GM12874 (cell line): Measurements from ENCODE around the gene GLI1.

Source experiments
- CTCF ChIP-seq: IDR thresholded peaks from 2 replicates; pipeline ENCODE4 v1.5.1; 2011; ENCODE audit warnings: low read depth, mild to moderate bottlenecking, control low read depth, low read length, moderate library complexity; ENCODE audit not compliant: insufficient read depth

GLI1 gene

GRCh38 chr12:57465030-57465746 lies 5.6 kb downstream of the GLI1 start:
- no peak for TF ChIP-seq CTCF

GRCh38 chr12:57465747-57466505 lies 6.3 kb downstream of the GLI1 start:
- TF ChIP-seq CTCF, result no peak

DNA sequence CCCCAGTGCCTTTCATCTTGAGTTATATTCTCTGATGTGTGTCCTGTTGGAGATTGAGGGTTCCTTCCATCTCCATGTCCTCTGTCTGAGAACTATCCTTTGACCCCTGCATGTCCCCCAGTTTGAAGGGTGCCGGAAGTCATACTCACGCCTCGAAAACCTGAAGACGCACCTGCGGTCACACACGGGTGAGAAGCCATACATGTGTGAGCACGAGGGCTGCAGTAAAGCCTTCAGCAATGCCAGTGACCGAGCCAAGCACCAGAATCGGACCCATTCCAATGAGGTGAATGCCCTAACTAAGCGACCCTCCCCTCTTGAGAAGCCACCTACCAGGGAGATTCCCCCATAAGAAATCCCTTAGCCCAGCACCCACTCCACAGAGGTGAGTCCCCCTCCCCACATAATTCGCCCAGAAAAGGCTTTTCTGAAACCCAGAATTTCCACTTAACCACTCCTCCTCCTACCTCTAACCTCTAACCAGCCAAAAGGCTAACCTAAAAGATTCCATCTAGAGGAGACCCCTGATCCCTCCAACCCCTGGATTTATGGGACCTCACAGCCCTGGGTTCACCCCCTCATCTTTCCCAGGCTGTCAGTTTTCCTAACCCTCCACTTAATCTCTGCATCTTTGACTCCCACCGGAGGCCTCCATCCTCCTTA lies 7.8 kb downstream of the GLI1 start:
- TF ChIP-seq CTCF, result no peak

DNA sequence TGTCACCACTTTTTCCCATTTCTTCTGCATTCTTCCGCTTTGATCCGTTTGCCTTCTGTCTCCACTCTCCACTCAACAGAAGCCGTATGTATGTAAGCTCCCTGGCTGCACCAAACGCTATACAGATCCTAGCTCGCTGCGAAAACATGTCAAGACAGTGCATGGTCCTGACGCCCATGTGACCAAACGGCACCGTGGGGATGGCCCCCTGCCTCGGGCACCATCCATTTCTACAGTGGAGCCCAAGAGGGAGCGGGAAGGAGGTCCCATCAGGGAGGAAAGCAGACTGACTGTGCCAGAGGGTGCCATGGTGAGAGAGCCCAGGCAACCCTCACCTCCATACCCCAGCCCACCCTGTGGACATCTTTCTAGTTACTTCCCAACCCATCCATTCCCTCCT lies 8.3 kb downstream of the GLI1 start:
- TF ChIP-seq CTCF, result no peak

GRCh38 chr12:57469296-57470164 lies 9.9 kb downstream of the GLI1 start:
- TF ChIP-seq CTCF, result no peak

DNA sequence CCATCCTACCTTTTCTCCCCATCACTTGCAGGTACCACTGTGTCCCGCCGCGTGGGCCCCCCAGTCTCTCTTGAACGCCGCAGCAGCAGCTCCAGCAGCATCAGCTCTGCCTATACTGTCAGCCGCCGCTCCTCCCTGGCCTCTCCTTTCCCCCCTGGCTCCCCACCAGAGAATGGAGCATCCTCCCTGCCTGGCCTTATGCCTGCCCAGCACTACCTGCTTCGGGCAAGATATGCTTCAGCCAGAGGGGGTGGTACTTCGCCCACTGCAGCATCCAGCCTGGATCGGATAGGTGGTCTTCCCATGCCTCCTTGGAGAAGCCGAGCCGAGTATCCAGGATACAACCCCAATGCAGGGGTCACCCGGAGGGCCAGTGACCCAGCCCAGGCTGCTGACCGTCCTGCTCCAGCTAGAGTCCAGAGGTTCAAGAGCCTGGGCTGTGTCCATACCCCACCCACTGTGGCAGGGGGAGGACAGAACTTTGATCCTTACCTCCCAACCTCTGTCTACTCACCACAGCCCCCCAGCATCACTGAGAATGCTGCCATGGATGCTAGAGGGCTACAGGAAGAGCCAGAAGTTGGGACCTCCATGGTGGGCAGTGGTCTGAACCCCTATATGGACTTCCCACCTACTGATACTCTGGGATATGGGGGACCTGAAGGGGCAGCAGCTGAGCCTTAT lies 10.8 kb downstream of the GLI1 start:
- no peak for TF ChIP-seq CTCF
